HUES6 (cell line): ENCODE data around the gene URB2.
"Not testable (repeated sequence)": the region's sequence is repeated elsewhere in the genome, so short reads cannot be mapped to it uniquely, and the experiment has no call there.

Experiments used
- H3K27ac ChIP-seq: 2 replicates; pipeline ENCODE4 v1.7.0; 2013; ENCODE audit warnings: low read depth, mild to moderate bottlenecking, low read length, inconsistent platforms
- H3K27me3 ChIP-seq: 2 replicates; pipeline ENCODE4 v1.6.1; 2013; ENCODE audit warnings: low read length; ENCODE audit not compliant: control insufficient read depth, insufficient read depth
- H3K36me3 ChIP-seq: 2 replicates; pipeline ENCODE4 v1.6.1; 2013; ENCODE audit warnings: low read length; ENCODE audit not compliant: control insufficient read depth, insufficient read depth
- H3K4me1 ChIP-seq: 2 replicates; pipeline ENCODE4 v1.6.1; 2013; ENCODE audit warnings: low read length; ENCODE audit not compliant: control insufficient read depth, insufficient read depth
- H3K4me3 ChIP-seq: 2 replicates; pipeline ENCODE4 v1.5.1; 2013; ENCODE audit warnings: low read depth, low read length
- H3K9ac ChIP-seq: one replicate; pipeline ENCODE4 v1.6.1; 2013; ENCODE audit warnings: mild to moderate bottlenecking, low read length
- H3K9me3 ChIP-seq: 2 replicates; pipeline ENCODE4 v1.6.1; 2013; ENCODE audit warnings: low read depth, low read length; ENCODE audit not compliant: control insufficient read depth, insufficient read depth

Gene URB2

DNA sequence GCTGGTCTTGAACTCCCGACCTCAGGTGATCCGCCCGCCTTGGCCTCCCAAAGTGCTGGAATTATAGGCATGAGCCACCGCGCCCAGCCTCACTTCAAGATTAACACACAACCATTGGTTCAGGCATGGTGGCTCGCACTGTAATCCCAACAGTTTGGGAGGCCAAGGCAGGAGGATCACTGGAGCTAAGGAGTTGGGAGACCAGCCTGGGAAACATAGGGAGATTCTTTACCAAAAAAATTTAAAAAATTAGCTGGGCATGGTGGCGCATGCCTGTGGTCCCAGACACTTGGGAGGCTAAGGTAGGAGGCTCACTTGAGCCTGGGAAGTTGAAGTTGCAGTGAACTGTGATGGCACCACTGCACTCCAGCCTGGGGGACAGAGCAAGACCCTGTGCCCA lies 30.2 kb upstream of the URB2 start:
- not testable (repeated sequence) for H3K9me3 ChIP-seq, H3K27ac ChIP-seq, H3K27me3 ChIP-seq, H3K9ac ChIP-seq, H3K4me1 ChIP-seq, H3K4me3 ChIP-seq
- H3K36me3 ChIP-seq, result peaks cover 36% of the 10 kb centered on the region

- Histone ChIP-seq H3K36me3 (peaks cover 48% of the 10 kb centered on the region), H3K9me3 (no peaks in the 10 kb centered on the region), H3K27ac (no peak overlapping the region), H3K4me3 (no peak overlapping the region), H3K9ac (no peak overlapping the region), H3K27me3 (no peaks in the 10 kb centered on the region), H3K4me1 (peaks cover 4% of the 10 kb centered on the region; the same call in 1 of the 2 replicates)
These were observed 28.9 kb upstream of the URB2 start for GRCh38 chr1:229596925-229597699.

GRCh38 chr1:229597877-229598276 lies 28.2 kb upstream of the URB2 start:
- Histone ChIP-seq H3K9ac (no peak overlapping the region), H3K9me3 (no peaks in the 10 kb centered on the region), H3K36me3 (peaks cover 56% of the 10 kb centered on the region), H3K4me1 (peaks cover 4% of the 10 kb centered on the region; the same call in 1 of the 2 replicates), H3K27ac (no peak overlapping the region), H3K27me3 (no peaks in the 10 kb centered on the region), H3K4me3 (no peak overlapping the region)

- Histone ChIP-seq H3K27me3 (no peaks in the 10 kb centered on the region), H3K4me3 (no peak overlapping the region), H3K27ac (no peak overlapping the region), H3K36me3 (peaks cover 54% of the 10 kb centered on the region), H3K9ac (no peak overlapping the region), H3K9me3 (no peaks in the 10 kb centered on the region), H3K4me1 (peaks cover 4% of the 10 kb centered on the region; the same call in 1 of the 2 replicates)
These were observed 26.7 kb upstream of the URB2 start for GRCh38 chr1:229599218-229599954.

- H3K9ac ChIP-seq, result no peak overlapping the region
- H3K4me1 ChIP-seq, result peaks cover 4% of the 10 kb centered on the region; the same call in 1 of the 2 replicates
- no peaks in the 10 kb centered on the region for H3K27me3 ChIP-seq
- no peak overlapping the region for H3K27ac ChIP-seq
- H3K9me3 ChIP-seq, result no peaks in the 10 kb centered on the region
- peaks cover 52% of the 10 kb centered on the region for H3K36me3 ChIP-seq
- no peak overlapping the region for H3K4me3 ChIP-seq
These were observed 25.8 kb upstream of the URB2 start for GRCh38 chr1:229600229-229600628.

GRCh38 chr1:229603371-229604005 lies 22.6 kb upstream of the URB2 start:
- H3K9ac ChIP-seq, result no peak overlapping the region
- no peak overlapping the region for H3K4me3 ChIP-seq
- H3K9me3 ChIP-seq, result no peaks in the 10 kb centered on the region
- H3K27ac ChIP-seq, result no peak overlapping the region
- peaks cover 7% of the 10 kb centered on the region for H3K4me1 ChIP-seq
- H3K36me3 ChIP-seq, result peaks cover 73% of the 10 kb centered on the region
- no peaks in the 10 kb centered on the region for H3K27me3 ChIP-seq

- no peak overlapping the region for H3K27ac ChIP-seq
- H3K27me3 ChIP-seq, result no peaks in the 10 kb centered on the region
- no peaks in the 10 kb centered on the region for H3K9me3 ChIP-seq
- H3K36me3 ChIP-seq, result peaks cover 84% of the 10 kb centered on the region
- no peak overlapping the region for H3K9ac ChIP-seq
- peaks cover 3% of the 10 kb centered on the region for H3K4me1 ChIP-seq
- H3K4me3 ChIP-seq, result no peak overlapping the region
These were observed 18.7 kb upstream of the URB2 start for GRCh38 chr1:229607370-229607769.

DNA sequence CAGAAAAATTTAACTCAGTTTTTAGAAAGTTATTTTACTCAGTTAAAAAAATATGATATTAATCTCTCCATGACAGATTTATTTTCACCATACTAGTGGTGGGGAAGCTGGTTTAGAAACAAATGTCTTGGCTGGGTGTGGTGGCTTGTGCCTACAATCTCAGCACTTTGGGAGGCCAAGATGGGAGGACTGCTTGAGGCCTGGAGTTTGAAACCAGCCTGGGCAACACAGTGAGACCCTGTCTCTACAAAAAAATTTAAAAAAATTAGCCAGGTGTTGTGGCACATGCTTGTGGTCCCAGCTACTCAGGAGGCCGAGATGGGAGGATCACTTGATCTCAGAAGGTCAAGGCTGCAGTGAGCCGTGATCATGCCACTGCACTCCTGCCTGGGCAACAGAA lies 17.5 kb upstream of the URB2 start:
- H3K27me3 ChIP-seq, result no peaks in the 10 kb centered on the region
- peaks cover 83% of the 10 kb centered on the region for H3K36me3 ChIP-seq
- H3K27ac ChIP-seq, result no peak overlapping the region
- no peak overlapping the region for H3K4me3 ChIP-seq
- H3K9ac ChIP-seq, result no peak overlapping the region
- H3K9me3 ChIP-seq, result no peaks in the 10 kb centered on the region
- H3K4me1 ChIP-seq, result peaks cover 3% of the 10 kb centered on the region

- no peak overlapping the region for H3K4me3 ChIP-seq
- no peak overlapping the region for H3K27ac ChIP-seq
- no peak overlapping the region for H3K9ac ChIP-seq
- no peaks in the 10 kb centered on the region for H3K9me3 ChIP-seq
- H3K27me3 ChIP-seq, result no peaks in the 10 kb centered on the region
- H3K4me1 ChIP-seq, result no peaks in the 10 kb centered on the region
- H3K36me3 ChIP-seq, result peaks cover 52% of the 10 kb centered on the region
These were observed 12.1 kb upstream of the URB2 start for GRCh38 chr1:229613938-229614337.

DNA sequence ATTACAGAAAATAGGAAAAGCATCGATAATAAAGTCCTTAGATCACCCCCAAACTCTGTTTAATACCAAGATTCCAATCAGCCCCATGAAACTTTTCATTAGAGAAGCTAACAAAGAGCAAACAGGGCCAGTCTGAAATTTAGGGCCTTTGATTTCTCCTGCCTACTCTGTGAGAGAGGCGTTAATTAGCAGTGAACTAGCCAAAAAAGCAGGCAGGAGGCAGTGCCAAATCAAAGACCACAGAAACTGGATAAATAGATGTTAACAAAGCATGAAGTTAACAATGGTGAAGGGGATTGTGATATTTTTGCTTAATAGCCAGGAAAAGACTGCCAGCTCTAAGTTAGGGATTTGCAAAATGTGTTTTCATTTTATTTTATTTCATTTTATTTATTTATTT lies 11.3 kb upstream of the URB2 start:
- no peak overlapping the region for H3K9ac ChIP-seq
- no peak overlapping the region for H3K27ac ChIP-seq
- no peaks in the 10 kb centered on the region for H3K9me3 ChIP-seq
- peaks cover 44% of the 10 kb centered on the region for H3K36me3 ChIP-seq
- peaks cover 4% of the 10 kb centered on the region; the same call in 1 of the 2 replicates for H3K4me1 ChIP-seq
- H3K27me3 ChIP-seq, result no peaks in the 10 kb centered on the region
- H3K4me3 ChIP-seq, result no peak overlapping the region
